ENCODE data around the gene BIN1. TPM values are rescaled to one million over a fixed set of nuclear protein-coding genes. Genes with fewer than 3 reads are reported as not detected.

BIN1 gene

GRCh38 chr2:126999106-126999756, 107.7 kb downstream of the BIN1 start:
- no peak overlapping the region for H2AFZ ChIP-seq (ENCODE audit: low read depth, low read length)
- no peak overlapping the region for H3K18ac ChIP-seq (ENCODE audit: low read depth in 1 of 2, low read length in 2 of 2)
- no peak overlapping the region for H3K4me3 ChIP-seq (ENCODE audit: insufficient read depth in 1 of 2, low read depth in 1 of 2, low read length in 2 of 2)
- H3K27ac ChIP-seq (ENCODE audit: low read length, poor library complexity, severe bottlenecking) = no peak overlapping the region
- DNase-seq = no peak
- no peaks in the 10 kb centered on the region for H3K9me3 ChIP-seq (ENCODE audit: control insufficient read depth, low read length)
- H3K4me2 ChIP-seq (ENCODE audit: low read length, poor library complexity, severe bottlenecking) = no peak overlapping the region
- no peak overlapping the region for H3K4ac ChIP-seq (ENCODE audit: low read depth in 1 of 2, low read length in 2 of 2)
- no peak overlapping the region for H2BK5ac ChIP-seq (ENCODE audit: low read depth, low read length, poor library complexity, severe bottlenecking)
- no peak overlapping the region for H2BK12ac ChIP-seq (ENCODE audit: low read length in 2 of 2)
- no peak overlapping the region for H3K9ac ChIP-seq (ENCODE audit: low read length)
- no peak overlapping the region for H3K14ac ChIP-seq (ENCODE audit: low read length in 2 of 2)
- WGBS = 91% methylated on average over 5 of the region's 5 CpGs
- H2BK120ac ChIP-seq (ENCODE audit: low read depth, low read length) = no peak overlapping the region
- H3K36me3 ChIP-seq (ENCODE audit: control insufficient read depth in 1 of 2, insufficient read depth in 2 of 2, low read depth in 1 of 2, low read length in 2 of 2) = no peaks in the 10 kb centered on the region
- no peak overlapping the region for H3K23ac ChIP-seq (ENCODE audit: low read length in 2 of 2)
- no peak overlapping the region for H2AK5ac ChIP-seq (ENCODE audit: low read length, severe bottlenecking)
- no peak overlapping the region for H4K91ac ChIP-seq (ENCODE audit: low read length)
- H3K4me1 ChIP-seq (ENCODE audit: control insufficient read depth, insufficient read depth, low read depth, low read length) = peaks cover 5% of the 10 kb centered on the region
- H3K79me1 ChIP-seq (replicated peaks; ENCODE audit: low read length, poor library complexity, severe bottlenecking) = no peaks in the 10 kb centered on the region
- no peaks in the 10 kb centered on the region for H3K27me3 ChIP-seq (ENCODE audit: control insufficient read depth in 1 of 2, insufficient read depth in 1 of 2, low read length in 2 of 2)
- no peak overlapping the region for H4K8ac ChIP-seq (ENCODE audit: low read length)
- H2BK15ac ChIP-seq (ENCODE audit: low read depth, poor library complexity, severe bottlenecking) = no peak overlapping the region

- Histone ChIP-seq H4K91ac (ENCODE audit: low read length) (no peak overlapping the region), H3K4me1 (ENCODE audit: control insufficient read depth, insufficient read depth, low read depth, low read length) (peaks cover 5% of the 10 kb centered on the region), H2BK5ac (ENCODE audit: low read depth, low read length, poor library complexity, severe bottlenecking) (no peak overlapping the region), H3K79me1 (replicated peaks; ENCODE audit: low read length, poor library complexity, severe bottlenecking) (no peaks in the 10 kb centered on the region), H2BK120ac (ENCODE audit: low read depth, low read length) (no peak overlapping the region), H3K9ac (ENCODE audit: low read length) (no peak overlapping the region), H3K14ac (ENCODE audit: low read length in 2 of 2) (no peak overlapping the region), H2BK15ac (ENCODE audit: low read depth, poor library complexity, severe bottlenecking) (no peak overlapping the region), H3K4me3 (ENCODE audit: insufficient read depth in 1 of 2, low read depth in 1 of 2, low read length in 2 of 2) (no peak overlapping the region), H3K18ac (ENCODE audit: low read depth in 1 of 2, low read length in 2 of 2) (no peak overlapping the region), H2AK5ac (ENCODE audit: low read length, severe bottlenecking) (no peak overlapping the region), H3K27me3 (ENCODE audit: control insufficient read depth in 1 of 2, insufficient read depth in 1 of 2, low read length in 2 of 2) (no peaks in the 10 kb centered on the region), H3K36me3 (ENCODE audit: control insufficient read depth in 1 of 2, insufficient read depth in 2 of 2, low read depth in 1 of 2, low read length in 2 of 2) (no peaks in the 10 kb centered on the region), H3K4me2 (ENCODE audit: low read length, poor library complexity, severe bottlenecking) (no peak overlapping the region), H3K23ac (ENCODE audit: low read length in 2 of 2) (no peak overlapping the region), H2AFZ (ENCODE audit: low read depth, low read length) (no peak overlapping the region), H3K9me3 (ENCODE audit: control insufficient read depth, low read length) (no peaks in the 10 kb centered on the region), H4K8ac (ENCODE audit: low read length) (no peak overlapping the region), H2BK12ac (ENCODE audit: low read length in 2 of 2) (no peak overlapping the region), H3K4ac (ENCODE audit: low read depth in 1 of 2, low read length in 2 of 2) (no peak overlapping the region), H3K27ac (ENCODE audit: low read length, poor library complexity, severe bottlenecking) (no peak overlapping the region)
- no peak for DNase-seq
Measured at GRCh38 chr2:126998486-126998885, 108.5 kb downstream of the BIN1 start.

Small RNA genes lying within 50 kb of the gene (small RNA-seq; reads per million reads assigned to genes)
- not detected for gene RNU7-182P (ENCODE audit: low read depth)

All from mesenchymal stem cell (in vitro differentiated cells and primary cell).